Motor neuron (in vitro differentiated cells): Measurements from ENCODE around the gene SOWAHC. TPM values are rescaled to one million over a fixed set of nuclear protein-coding genes. Genes with fewer than 3 reads are reported as not detected.
"Not testable (repeated sequence)": the region's sequence is repeated elsewhere in the genome, so short reads cannot be mapped to it uniquely, and the experiment has no call there.

Experiments used
- ATAC-seq, 8 experiments: fragments of 200-7000 bp; cut with Tn5 transposase; replicated peaks in 6 of 8; 2 replicates each; pipeline ENCODE4 v1.8.0; 2021; ENCODE audit warnings: mild to moderate bottlenecking in 8 of 8, moderate library complexity in 8 of 8
- H3K27ac ChIP-seq, 2 donors: fragments of 250-450 bp; sonication (Bioruptor Pico); 2 replicates each; pipeline ENCODE4 v1.9.0; 2021; ENCODE audit warnings: antibody characterized with exemption in 2 of 2, mild to moderate bottlenecking in 2 of 2, moderate library complexity in 1 of 2
- H3K4me1 ChIP-seq, 2 donors: fragments of 250-450 bp; sonication (Bioruptor Pico); replicated peaks in 1 of 2; 2 replicates each; pipeline ENCODE4 v1.6.1; 2021; ENCODE audit warnings: antibody characterized with exemption in 2 of 2, mild to moderate bottlenecking in 2 of 2, moderate library complexity in 1 of 2
- H3K4me3 ChIP-seq, 5 donors: fragments of 250-450 bp; sonication (Bioruptor Pico); 2 replicates each; pipeline ENCODE4 v1.9.0; 2021; ENCODE audit warnings: antibody characterized with exemption in 5 of 5, mild to moderate bottlenecking in 5 of 5, moderate library complexity in 4 of 5
- WGBS, 10 experiments: fragments of 450-650 bp; shearing (Covaris generic); methylation state at CpG; one replicate each; pipeline ENCODE4 v1.0.0; 2022; 5-methylcytosine and 5-hydroxymethylcytosine counted together
- in situ Hi-C, 9 experiments: fragments of 400-800 bp; cut with MboI; loops; one replicate each; pipeline ENCODE4 v1.15.0; 2021; ENCODE audit warnings: low sequenced_read_pairs in 9 of 9, low pct_unique_long_range_greater_than_20kb in 2 of 9; ENCODE audit not compliant: unreplicated experiment in 9 of 9
- total RNA-seq, 8 experiments: library from RNA; unstranded; fragments of 300-600 nt; gene quantifications; 2 replicates each; pipeline versions ENCODE4 v1.2.3 to v1.2.4, GENCODE V29; 2022

SOWAHC gene
- total RNA-seq, 8 experiments from 2014 or later: 3.3 to 19.0 (median 7.2) TPM

DNA sequence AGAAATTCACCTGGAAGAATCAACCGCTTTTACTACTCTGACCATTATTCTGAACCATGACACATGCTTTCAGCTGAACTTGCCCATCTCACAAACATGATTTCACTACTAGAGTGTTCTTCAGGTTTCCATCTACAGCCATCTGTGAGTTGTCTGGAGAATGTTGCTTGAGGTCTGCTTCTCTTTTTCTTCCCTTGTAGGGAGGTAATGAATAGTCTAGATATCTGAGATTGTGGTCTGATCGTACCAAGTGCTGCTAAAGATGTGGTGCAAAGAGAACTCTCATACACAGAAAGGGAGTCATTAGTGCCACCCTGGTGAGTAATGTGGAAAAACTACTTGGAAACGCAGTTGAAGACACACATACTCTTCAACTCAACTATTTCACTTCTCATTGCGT, 10.2 kb downstream of the SOWAHC start:
- WGBS, 10 experiments: 67 to 100% (median 84%) methylated on average over 1 to 4 of the region's 4 CpGs; no CpG with 5 or more reads in 2 of the 10 experiments
- Histone ChIP-seq H3K4me3 (no peak overlapping the region), H3K4me1 (no peaks in the 10 kb centered on the region), H3K27ac (no peak overlapping the region)
- no peak for ATAC-seq
- in situ Hi-C loops: no loop called here

DNA sequence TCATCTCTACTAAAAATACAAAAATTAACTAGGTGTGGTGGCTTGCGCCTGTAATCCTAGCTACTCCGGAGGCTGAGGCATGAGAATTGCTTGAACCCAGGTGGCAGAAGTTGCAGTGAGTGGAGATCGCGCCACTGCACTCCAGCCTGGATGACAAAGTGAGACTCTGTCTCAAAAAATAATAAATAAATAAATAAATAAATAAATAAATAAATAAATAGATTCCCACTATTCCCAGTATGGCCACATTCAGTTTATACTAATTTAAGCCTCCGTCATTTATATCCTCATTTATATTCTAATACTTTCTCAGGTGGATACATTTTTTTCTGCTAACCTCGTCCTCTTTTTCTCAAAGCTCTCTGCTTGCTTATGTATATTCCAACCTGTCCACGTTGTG, 14.2 kb downstream of the SOWAHC start:
- H3K4me1 ChIP-seq, ATAC-seq, H3K4me3 ChIP-seq, in situ Hi-C loops, H3K27ac ChIP-seq: not testable (repeated sequence)
- WGBS, 10 experiments: 29 to 100% (median 83%) methylated on average over 1 to 7 of the region's 7 CpGs

DNA sequence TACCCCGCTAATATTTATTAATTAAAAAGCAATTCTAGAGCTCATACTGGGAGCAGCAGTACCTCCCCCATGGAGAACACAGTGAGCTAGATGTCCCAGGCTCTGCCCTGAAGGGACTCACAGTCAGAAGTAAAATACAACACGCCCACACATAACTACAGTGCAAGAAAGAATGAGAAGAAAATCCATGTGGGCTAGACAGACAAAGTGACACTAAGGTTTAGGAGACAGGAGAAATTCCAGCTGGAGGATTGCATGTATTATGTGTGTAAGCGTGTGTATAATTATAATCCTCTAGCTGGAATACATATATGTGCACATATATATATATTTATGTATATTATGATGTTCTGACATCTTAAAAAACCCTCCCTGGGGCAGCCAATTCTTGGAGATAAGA, 15.7 kb downstream of the SOWAHC start:
- WGBS, 10 experiments: 47 to 100% (median 86%) methylated on average over 1 to 3 of the region's 3 CpGs; no CpG with 5 or more reads in 2 of the 10 experiments
- Histone ChIP-seq H3K27ac (no peak overlapping the region), H3K4me1 (no peaks in the 10 kb centered on the region), H3K4me3 (no peak overlapping the region)
- peak in 1 of 8 experiments; percentile 55 for ATAC-seq
- in situ Hi-C loops: no loop called here

DNA sequence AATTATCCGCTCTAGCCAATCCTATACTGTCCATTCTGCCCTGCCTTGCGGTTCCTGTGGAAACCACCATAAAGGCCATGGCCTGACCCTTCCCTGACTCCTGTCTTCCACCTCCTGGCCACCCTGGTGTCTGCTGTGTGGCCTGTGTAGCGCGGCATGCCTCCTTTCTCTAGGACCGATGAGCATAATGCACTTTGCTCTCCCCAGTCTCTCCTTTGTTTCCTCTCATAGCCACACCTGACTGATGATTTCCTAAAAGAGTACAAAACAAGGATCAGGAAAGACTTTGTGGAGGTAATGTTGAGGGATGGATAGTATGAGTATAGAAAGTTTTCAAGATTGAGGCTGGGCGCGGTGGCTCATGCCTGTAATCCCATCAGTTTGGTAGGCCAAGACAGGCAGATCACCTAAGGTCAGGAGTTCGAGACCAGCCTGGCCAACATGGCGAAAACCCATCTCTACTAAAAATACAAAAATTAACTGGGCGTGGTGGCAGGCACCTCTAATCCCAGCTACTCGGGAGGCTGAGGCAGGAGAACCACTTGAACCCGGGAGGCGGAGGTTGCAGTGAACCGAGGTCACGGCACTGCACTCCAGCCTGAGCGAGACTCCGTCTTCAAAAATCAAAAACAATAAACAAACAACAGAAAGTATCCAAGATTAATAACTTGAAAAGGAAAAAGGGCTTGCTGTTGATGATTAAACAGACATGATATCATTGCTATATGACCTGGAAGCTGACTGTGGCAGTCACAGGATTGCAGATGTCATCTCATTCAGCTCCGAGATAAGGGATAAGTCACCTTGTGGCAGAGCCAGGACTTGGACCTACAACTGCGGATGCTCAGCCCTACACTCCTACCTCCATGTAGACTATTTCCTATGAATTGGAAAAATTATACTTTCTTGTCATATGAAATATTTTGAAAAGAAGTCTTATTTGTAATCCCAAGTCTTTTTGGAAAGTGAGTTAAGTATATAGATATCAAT, 16.6 kb downstream of the SOWAHC start:
- Histone ChIP-seq H3K27ac (no peak overlapping the region), H3K4me1 (no peaks in the 10 kb centered on the region), H3K4me3 (no peak overlapping the region)
- no peak for ATAC-seq
- in situ Hi-C loops: no loop called here
- WGBS, 10 experiments: 50 to 96% (median 90%) methylated on average over 1 to 18 of the region's 19 CpGs; no CpG with 5 or more reads in 1 of the 10 experiments

DNA sequence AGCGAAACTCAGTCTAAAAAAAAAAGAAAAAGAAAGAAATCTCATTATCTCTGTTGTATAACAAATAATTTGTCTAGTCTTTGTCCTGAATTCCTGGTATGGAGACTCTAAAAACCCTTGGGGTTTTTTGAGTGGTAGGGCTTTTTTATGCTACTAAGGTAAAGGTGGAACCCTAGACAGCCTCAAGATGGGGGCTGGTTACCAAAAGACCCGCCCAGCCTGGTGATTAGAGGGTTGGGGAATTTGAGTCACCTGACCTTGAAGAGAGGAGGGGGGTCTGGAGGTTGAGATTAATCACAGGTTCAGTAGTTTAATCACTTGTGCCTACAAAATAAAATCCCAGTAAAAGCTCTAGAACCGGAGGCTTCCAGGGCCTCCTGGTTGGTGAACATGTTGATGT, 17.6 kb downstream of the SOWAHC start:
- WGBS, 10 experiments: 56 to 100% (median 100%) methylated on average over 1 to 2 of the region's 3 CpGs; no CpG with 5 or more reads in 2 of the 10 experiments
- in situ Hi-C loops: no loop called here
- Histone ChIP-seq H3K4me3 (no peak overlapping the region), H3K4me1 (no peaks in the 10 kb centered on the region), H3K27ac (no peak overlapping the region)
- no peak for ATAC-seq

- Histone ChIP-seq H3K4me1 (peaks cover 0 to 2% of the 10 kb centered on the region in 2 donors), H3K27ac (no peak overlapping the region), H3K4me3 (no peak overlapping the region)
- no peak for ATAC-seq
- WGBS, 10 experiments: 58 to 100% (median 91%) methylated on average over 1 to 7 of the region's 14 CpGs; no CpG with 5 or more reads in 2 of the 10 experiments
- in situ Hi-C loops: no loop called here
These were observed 18.1 kb downstream of the SOWAHC start for GRCh38 chr2:109632158-109632789.

- no peak overlapping the region for H3K4me3 ChIP-seq
- 75 to 100% (median 96%) methylated on average over 1 to 7 of the region's 10 CpGs; no CpG with 5 or more reads in 1 of the 10 experiments for WGBS, 10 experiments
- H3K27ac ChIP-seq: no peak overlapping the region
- no peak for ATAC-seq
- peaks cover 0 to 2% of the 10 kb centered on the region in 2 donors for H3K4me1 ChIP-seq
- in situ Hi-C loops: no loop called here
These were observed 19.3 kb downstream of the SOWAHC start for GRCh38 chr2:109633284-109633961.

DNA sequence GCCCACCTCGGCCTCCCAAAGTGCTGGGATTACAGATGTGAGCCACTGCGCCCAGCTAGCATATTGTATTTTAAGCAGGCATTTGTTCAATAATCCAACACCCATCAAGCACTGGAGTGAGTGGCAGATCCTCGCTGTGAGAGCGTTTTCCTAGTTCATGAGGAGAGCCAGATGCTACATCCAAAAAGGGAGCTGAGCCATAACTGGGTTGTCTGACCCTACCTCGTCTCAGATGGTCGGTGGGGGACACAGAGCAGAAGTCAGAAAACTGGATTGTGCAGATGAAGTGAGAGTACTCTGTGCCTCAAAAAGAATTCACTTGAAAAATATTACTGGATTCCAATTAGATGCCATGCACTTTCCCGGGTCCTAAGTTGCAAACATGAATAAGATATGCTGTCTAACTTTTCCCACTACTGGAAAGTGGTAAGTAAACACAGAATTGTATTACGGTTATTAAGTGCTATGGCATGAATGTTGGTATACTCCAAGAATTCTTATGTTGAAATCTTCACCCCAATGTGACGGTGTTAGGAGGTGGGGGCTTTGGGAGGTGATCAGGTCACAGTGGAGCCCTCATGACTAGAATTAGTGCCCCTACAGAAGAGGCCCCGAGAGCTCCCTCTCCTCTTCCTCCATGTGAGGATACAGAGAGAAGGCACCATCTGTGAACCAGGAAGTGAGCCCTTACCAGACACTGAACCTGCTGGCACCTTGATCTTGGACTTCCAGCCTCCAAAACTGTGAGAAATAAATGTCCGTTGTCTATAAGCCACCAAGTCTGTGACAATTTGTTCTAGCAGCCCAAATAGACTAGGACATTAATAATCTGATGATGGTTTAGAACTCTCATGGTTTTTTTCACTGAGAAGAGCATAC, 21.5 kb downstream of the SOWAHC start:
- H3K4me1 ChIP-seq: peaks cover 0 to 2% of the 10 kb centered on the region in 2 donors
- WGBS, 10 experiments: 60 to 100% (median 87%) methylated on average over 1 to 8 of the region's 11 CpGs
- ATAC-seq: no peak
- in situ Hi-C loops: no loop called here
- H3K4me3 ChIP-seq: no peak overlapping the region
- H3K27ac ChIP-seq: no peak overlapping the region

GRCh38 chr2:109636317-109636716, 22.2 kb downstream of the SOWAHC start:
- in situ Hi-C loops: no loop called here
- Histone ChIP-seq H3K4me1 (peaks cover 0 to 2% of the 10 kb centered on the region in 2 donors), H3K4me3 (no peak overlapping the region), H3K27ac (no peak overlapping the region)
- WGBS, 10 experiments: 50 to 80% (median 67%) methylated on average over 1 of the region's 1 CpG; no CpG with 5 or more reads in 7 of the 10 experiments
- peak in 2 of 8 experiments; percentile 24 to 31 for ATAC-seq

DNA sequence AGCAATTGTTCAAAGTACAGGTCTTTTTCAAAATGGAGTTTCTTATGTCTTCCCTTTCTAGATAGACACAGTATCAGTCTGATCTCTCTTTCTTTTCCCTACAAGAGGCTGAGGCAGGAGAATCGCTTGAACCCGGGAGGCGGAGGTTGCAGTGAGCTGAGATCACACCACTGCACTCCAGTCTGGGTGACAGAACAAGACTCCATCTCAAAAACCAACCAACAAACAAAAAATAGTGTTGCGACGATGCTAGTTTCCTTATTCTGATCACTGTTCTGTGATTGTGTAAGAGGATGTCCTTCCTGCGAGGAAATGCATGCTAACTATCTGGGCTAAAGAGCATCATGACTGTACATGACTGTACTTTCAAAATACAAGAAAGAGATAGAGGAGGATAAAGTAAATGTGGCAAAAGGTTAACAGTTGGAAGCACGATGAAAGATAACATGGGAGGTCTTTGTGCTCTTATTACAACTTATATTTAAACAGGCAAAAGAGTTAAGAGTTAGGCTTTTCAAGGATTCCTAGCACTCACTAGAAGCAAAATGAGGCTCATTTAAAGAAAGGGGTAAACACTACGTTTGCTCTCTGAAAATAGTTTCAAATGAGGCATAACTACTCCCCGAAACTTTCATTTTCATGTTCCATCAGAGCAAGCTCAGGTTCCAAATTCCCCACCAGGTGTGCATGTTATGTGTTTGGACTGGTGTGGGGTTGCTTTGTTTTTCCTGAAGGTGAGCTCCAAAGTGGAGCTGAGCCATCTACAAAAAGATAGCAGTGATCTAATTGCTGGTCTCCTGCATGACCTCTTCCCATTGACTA, 23.8 kb downstream of the SOWAHC start:
- peak in 1 of 8 experiments; percentile 40 for ATAC-seq
- Histone ChIP-seq H3K4me3 (no peak overlapping the region), H3K4me1 (peaks cover 0 to 2% of the 10 kb centered on the region in 2 donors), H3K27ac (no peak overlapping the region)
- in situ Hi-C loops: no loop called here
- WGBS, 10 experiments: 47 to 100% (median 92%) methylated on average over 1 to 9 of the region's 9 CpGs; no CpG with 5 or more reads in 1 of the 10 experiments

GRCh38 chr2:109638795-109639194, 24.6 kb downstream of the SOWAHC start:
- ATAC-seq: peak in 1 of 8 experiments; percentile 82
- 18 to 100% (median 75%) methylated on average over 1 to 3 of the region's 3 CpGs; no CpG with 5 or more reads in 1 of the 10 experiments for WGBS, 10 experiments
- Histone ChIP-seq H3K4me1 (peaks cover 0 to 2% of the 10 kb centered on the region in 2 donors), H3K4me3 (no peak overlapping the region), H3K27ac (no peak overlapping the region)
- in situ Hi-C loops: no loop called here
